Type B pancreatic cell (in vitro differentiated cells): Measurements from ENCODE around the gene ADARB2. TPM values are rescaled to one million over a fixed set of nuclear protein-coding genes. Genes with fewer than 3 reads are reported as not detected.

Experiments
- DNase-seq: peaks from one replicate; pipeline ENCODE4 v3.0.0; 2021; ENCODE audit warnings: mixed read lengths; ENCODE audit not compliant: unreplicated experiment; ENCODE audit errors: extremely low spot score
- H3K27ac Mint-ChIP-seq: 2 replicates; pipeline ENCODE4 v1.8.0; 2021; ENCODE audit warnings: mild to moderate bottlenecking, mixed read lengths
- H3K27me3 Mint-ChIP-seq: 2 replicates; pipeline ENCODE4 v1.8.0; 2021; ENCODE audit warnings: mixed read lengths
- H3K36me3 Mint-ChIP-seq: 2 replicates; pipeline ENCODE4 v1.8.0; 2021; ENCODE audit warnings: mixed read lengths
- H3K4me1 Mint-ChIP-seq: one replicate; pipeline ENCODE4 v1.8.0; 2021; ENCODE audit warnings: mixed read lengths; ENCODE audit not compliant: unreplicated experiment
- H3K4me3 Mint-ChIP-seq: 2 replicates; pipeline ENCODE4 v1.8.0; 2021; ENCODE audit warnings: mild to moderate bottlenecking, mixed read lengths
- H3K9me3 Mint-ChIP-seq: 2 replicates; pipeline ENCODE4 v1.8.0; 2021; ENCODE audit warnings: mixed read lengths
- total RNA-seq: library from RNA; stranded (reverse); gene quantifications from 2 replicates; pipeline ENCODE4 v1.2.1, GENCODE V29; 2021; ENCODE audit warnings: low replicate concordance
- TF ChIP-seq, protein P1 (sequence below): fragments of 200-600 bp; sonication (generic); conservative IDR thresholded peaks from 2 replicates; pipeline ENCODE4 v1.5.0; 2021; ENCODE audit warnings: antibody characterized with exemption, mild to moderate bottlenecking

ADARB2 gene
- total RNA-seq, 1 donor from 2014 or later, result 4.9 TPM

DNA sequence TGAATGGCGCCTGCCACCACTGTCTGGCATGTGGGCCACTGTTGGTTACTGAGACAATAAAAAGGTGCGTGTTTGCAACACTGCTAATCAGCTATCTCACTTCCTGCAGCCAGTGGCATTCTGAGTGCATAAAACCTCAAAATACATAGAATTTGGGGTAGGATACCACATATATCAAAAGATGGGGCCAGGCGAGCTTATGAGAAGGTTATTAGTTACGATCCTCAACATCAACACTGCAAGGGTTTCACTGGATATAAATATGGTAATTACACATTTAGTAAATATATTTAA lies 480.9 kb downstream of the ADARB2 start:
- Mint-ChIP-seq H3K4me1 (no peaks in the 10 kb centered on the region), H3K36me3 (no peaks in the 10 kb centered on the region), H3K27me3 (peaks cover 19% of the 10 kb centered on the region), H3K4me3 (no peak overlapping the region), H3K27ac (no peak overlapping the region), H3K9me3 (no peaks in the 10 kb centered on the region)
- TF ChIP-seq, protein P1, sequence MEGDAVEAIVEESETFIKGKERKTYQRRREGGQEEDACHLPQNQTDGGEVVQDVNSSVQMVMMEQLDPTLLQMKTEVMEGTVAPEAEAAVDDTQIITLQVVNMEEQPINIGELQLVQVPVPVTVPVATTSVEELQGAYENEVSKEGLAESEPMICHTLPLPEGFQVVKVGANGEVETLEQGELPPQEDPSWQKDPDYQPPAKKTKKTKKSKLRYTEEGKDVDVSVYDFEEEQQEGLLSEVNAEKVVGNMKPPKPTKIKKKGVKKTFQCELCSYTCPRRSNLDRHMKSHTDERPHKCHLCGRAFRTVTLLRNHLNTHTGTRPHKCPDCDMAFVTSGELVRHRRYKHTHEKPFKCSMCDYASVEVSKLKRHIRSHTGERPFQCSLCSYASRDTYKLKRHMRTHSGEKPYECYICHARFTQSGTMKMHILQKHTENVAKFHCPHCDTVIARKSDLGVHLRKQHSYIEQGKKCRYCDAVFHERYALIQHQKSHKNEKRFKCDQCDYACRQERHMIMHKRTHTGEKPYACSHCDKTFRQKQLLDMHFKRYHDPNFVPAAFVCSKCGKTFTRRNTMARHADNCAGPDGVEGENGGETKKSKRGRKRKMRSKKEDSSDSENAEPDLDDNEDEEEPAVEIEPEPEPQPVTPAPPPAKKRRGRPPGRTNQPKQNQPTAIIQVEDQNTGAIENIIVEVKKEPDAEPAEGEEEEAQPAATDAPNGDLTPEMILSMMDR, result no peak
- no peak for DNase-seq

DNA sequence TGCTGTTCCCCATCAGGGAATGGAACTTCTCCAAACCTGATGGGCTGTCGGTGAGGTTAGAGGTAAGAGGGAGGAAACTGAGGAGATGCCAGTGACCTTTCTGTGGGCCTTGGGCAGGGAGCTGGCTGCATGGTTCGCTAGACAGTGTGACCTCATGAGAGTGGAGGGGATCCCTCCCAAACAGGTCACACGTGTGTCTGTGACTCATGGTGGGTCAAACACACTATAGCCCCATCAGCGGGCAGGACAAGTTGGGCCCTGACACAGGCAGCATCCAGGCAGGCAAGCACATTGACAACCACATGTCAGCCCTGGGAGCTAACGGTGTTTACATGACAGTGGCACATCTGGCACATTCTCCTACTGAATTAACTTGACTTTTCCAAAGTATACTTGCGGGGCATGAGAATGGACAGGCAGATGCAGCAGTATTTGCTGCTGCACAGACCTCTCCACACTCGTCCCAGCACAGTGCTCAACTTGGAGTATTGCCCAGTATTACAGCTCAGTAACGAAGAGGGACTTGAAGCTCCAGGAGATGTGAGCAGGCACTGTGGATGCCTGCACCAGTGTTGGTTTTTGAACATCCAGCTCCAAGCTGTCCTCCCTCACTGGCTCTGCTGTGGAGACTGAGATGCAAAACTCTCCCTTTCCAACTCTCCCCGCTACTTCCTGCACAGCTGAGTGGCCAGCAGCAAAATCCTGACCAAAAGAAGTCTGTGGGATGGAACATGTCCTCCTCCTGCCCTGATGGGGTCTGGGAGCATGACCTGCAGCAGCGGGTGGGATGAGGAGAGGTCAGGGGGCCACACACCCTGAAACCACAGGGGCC lies 481.5 kb downstream of the ADARB2 start:
- Mint-ChIP-seq H3K4me3 (no peak overlapping the region), H3K36me3 (no peaks in the 10 kb centered on the region), H3K27me3 (peaks cover 23% of the 10 kb centered on the region), H3K27ac (no peak overlapping the region), H3K9me3 (no peaks in the 10 kb centered on the region), H3K4me1 (no peaks in the 10 kb centered on the region)
- TF ChIP-seq, protein P1, result no peak
- DNase-seq, result no peak

DNA sequence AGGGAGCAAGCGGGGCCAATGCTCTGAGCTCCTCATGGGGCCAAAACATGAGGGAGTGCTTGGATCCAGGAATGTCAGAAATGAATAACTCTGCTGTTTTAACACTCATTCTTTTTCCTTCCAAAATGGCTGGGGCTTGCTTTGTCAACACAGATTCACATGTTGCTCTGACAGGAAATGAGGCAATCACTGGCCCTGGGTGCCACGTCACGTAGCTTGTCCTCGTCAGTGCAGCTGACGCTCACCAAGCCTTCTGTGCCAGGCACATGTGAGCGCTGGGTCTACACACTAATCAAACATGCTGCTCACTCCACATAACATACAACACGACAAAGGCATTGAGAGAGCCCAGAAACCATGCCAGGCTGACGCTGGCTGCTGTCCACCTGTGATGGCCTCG lies 482.2 kb downstream of the ADARB2 start:
- no peak overlapping the region for H3K4me3 Mint-ChIP-seq
- DNase-seq, result no peak
- no peaks in the 10 kb centered on the region for H3K4me1 Mint-ChIP-seq
- no peaks in the 10 kb centered on the region for H3K36me3 Mint-ChIP-seq
- H3K9me3 Mint-ChIP-seq, result no peaks in the 10 kb centered on the region
- no peak overlapping the region for H3K27ac Mint-ChIP-seq
- H3K27me3 Mint-ChIP-seq, result peaks cover 26% of the 10 kb centered on the region
- TF ChIP-seq, protein P1, result no peak

DNA sequence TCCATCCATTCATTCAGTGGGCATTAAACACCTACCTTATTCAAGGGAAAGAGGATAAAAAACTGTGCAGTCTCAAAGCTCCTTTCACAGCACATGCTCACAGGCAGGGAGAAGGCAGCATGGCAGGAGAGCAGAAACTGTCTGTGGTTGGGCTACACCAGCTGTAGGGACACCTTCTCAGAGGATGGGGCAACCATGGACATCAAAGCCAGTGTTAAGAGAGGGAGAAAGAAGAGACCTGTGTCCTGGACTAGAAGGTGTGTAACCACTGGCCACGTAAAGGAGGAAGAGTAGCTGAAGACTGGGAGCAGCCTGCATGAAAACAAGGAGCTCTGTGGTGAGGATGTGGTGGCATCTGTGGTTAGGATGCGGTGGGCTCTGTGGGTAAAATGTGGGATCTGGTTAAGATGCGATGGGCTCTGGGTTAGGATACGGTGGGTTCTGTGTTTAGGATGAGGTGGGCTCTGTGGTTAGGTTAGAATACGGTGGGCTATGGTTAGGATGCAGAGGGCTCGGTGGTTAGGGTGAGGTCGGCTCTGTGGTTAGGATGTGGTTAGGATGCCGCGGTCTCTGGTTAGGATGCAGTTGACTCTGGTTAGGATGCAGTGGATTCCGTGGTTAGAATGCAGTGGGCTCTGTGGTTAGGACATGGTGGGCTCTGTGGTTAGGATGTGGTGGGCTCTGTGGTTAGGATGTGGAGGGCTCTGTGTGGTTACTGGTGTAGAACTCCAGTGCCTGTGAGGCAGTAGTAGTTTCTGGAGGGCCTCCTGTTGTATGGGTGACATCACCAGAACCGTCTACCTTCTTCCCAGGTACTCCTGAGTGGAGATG lies 483.6 kb downstream of the ADARB2 start:
- H3K4me1 Mint-ChIP-seq, result no peaks in the 10 kb centered on the region
- H3K36me3 Mint-ChIP-seq, result no peaks in the 10 kb centered on the region
- TF ChIP-seq, protein P1, result no peak
- H3K9me3 Mint-ChIP-seq, result no peaks in the 10 kb centered on the region
- H3K4me3 Mint-ChIP-seq, result no peak overlapping the region
- peaks cover 23% of the 10 kb centered on the region for H3K27me3 Mint-ChIP-seq
- no peak overlapping the region for H3K27ac Mint-ChIP-seq
- DNase-seq, result no peak

DNA sequence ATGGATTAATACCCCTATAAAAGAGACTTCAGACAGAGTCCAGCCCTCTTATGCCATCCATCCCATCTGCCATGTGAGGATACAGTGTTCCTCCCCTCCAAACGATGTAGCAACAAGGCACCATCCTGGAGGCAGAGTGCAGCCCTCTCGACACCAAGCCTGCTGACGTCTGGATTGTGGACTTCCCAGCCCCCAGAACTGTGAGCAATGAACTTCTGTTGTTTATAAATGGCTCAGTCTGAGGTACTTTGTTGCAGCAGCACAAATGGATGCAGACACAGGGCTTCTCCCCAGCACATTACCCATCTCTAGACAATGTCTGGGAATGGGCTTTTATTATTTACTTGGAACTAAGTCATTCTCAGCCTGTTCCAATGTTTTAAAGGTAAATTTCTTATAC lies 485.6 kb downstream of the ADARB2 start:
- no peak overlapping the region for H3K4me3 Mint-ChIP-seq
- H3K9me3 Mint-ChIP-seq, result no peaks in the 10 kb centered on the region
- peaks cover 14% of the 10 kb centered on the region for H3K27me3 Mint-ChIP-seq
- H3K4me1 Mint-ChIP-seq, result no peaks in the 10 kb centered on the region
- H3K27ac Mint-ChIP-seq, result no peak overlapping the region
- DNase-seq, result no peak
- TF ChIP-seq, protein P1, result no peak
- H3K36me3 Mint-ChIP-seq, result no peaks in the 10 kb centered on the region
